GM19239 (cell line): ENCODE measurements around the gene PTPN18.
"Not testable (repeated sequence)": the region's sequence is repeated elsewhere in the genome, so short reads cannot be mapped to it uniquely, and the experiment has no call there.

Experiments used
- DNase-seq: peaks from one replicate; pipeline ENCODE4 v3.0.0; 2011; ENCODE audit warnings: low spot score; ENCODE audit not compliant: insufficient read length
- FAIRE-seq: peaks from 2 replicates; lab custom pipeline; 2011; peaks lifted over from hg19 to GRCh38; lab: Jason Lieb, UNC

The PTPN18 gene

DNA sequence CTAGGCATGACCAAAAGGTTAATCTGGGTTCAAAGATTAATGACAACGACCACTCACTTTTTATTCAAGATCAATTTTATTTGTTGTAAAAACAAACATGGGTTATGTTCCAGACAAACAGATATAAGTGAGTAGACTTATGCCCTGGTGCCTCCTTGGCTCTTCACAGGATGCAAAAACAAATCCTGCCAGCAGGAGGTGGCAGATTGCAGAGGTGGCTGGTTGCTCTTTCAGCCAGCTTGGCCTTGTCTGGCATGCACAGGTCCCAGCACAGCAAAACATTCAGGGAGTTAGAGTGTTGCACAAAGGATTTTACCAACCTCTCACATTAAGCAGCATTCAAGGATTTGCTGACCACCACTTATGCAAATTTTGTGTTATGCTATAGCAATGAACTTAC, 60.8 kb downstream of the PTPN18 start:
- FAIRE-seq, DNase-seq: not testable (repeated sequence)

DNA sequence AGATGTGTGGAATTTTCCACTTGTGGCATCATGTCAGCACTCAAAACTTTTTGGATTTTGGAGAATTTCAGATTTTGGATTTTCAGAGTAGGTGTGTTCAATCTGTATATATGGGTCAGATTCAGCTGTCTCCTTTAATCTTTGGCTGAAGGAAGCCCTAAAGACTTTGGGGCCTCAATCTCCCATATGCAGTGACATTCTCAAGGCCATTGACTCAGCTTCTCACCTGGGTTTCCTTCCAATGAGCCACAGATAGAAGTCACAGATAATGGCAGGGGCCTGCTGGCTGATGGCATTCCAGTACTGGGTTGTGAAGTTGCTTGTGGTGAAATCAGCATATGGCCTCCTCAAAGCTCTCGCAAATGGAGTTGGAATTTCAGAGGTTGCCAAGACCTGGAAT, 63.0 kb downstream of the PTPN18 start:
- DNase-seq, FAIRE-seq: not testable (repeated sequence)
